Measurements from ENCODE around the gene ZNF827. TPM values are rescaled to one million over a fixed set of nuclear protein-coding genes. Genes with fewer than 3 reads are reported as not detected.

Gene ZNF827
- total RNA-seq, 1 donor from 2014 or later: 6.7 TPM

DNA sequence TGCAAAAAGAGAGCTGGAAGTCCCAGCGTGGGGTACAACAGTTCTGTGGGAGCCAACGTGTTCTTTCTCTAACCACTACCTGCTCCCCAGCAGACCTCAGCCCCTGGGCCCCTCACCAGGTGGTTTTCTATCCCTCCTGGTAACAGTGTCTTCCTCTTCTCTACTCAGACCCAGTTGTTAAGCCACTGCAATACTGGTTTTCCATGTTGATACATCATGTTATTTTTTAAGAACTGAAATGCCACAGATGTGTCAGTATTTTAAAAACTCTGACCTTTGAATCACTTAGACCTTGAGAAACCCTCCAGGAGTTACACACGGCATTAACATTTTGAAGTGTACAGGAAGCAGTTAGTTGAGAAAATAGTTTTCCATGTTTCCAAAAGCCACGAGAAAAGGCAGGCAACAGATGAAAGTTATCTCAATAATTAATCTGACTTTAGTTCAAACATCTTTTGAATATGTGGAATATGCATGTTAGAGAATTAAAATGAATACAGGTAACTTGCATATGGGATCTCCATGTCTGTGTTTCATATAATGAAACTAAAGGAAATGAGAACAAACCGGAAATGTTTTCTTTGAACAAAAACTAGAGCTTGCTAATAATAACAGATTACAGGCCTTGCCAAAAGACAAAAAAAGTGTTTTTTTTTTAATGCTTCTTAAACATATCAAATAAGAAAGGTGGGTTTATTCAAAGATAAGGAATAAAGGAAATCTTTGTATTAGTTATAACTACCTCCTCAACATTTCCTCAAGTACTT is 108.8 kb downstream of the ZNF827 start:
- no peak for DNase-seq (ENCODE audit: low spot score)

DNA sequence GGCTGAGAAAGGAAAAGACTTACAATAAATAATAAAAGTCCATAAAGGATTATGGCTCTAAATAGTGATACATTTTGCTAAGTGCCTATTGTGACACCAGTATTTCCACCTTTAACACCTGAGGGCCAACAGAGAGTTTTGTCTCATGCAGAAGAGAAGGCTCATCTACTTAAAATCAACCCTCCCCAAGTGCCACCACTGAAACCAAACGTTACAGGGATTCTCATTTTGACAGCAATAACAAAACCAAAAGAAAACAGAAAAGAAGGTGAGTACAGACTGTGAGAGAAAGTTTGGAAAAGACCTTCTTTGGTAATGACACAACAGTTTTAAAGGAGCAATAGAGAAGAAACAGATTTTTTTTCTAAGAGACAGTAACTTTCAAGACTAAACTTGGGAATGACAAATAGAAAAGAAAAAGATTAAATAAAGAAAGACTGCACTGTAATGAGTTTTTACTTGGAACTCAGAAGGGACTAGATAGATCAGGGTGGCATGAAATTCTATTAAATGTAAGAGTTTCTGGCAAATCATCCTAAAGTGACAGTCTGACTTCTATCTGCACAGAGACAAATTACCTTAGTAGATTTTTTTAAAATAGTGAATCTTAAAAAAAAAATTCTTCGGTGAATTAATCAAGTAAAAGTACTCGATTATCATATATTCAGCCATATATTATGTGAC is 109.7 kb downstream of the ZNF827 start:
- DNase-seq (ENCODE audit: low spot score): no peak

DNA sequence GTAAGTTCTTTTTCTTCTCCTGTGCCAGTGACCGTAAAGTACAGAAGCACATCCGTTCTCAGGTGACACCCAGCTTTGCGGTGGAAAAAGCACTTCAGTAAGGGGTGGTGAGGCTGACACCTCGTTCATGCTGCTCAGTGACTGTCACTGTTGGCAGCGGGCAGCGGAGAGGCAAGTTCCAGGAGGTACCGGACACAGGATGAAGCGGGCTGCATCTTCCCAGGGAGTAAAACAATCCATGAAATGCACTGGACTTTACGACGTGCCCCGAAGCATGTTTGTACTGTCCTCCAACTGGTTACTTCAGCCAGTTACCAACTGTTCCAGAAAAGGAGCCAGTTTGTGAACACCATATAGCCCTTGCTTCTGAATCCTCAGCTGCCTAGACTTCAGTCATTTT is 110.7 kb downstream of the ZNF827 start:
- no peak for DNase-seq (ENCODE audit: low spot score)

DNA sequence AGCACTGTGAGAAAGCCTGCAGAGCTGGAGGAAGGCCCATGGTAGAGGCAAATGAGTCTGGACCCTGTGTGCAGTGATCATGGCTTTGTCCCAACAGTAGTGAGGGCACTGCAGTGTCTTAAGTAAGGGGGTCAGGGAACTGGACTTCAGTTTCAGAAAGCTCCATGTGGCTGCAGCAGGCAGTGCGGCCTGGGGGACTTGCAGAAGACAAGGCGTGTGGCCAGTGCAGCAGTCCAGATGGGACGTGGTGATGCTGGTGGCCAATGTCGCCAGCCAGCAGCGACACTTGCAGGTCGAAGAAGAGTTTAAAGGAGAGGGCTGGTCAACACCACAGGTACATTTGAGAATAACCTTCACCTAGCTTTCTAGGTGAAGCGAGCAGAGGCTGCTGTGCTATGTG is 113.4 kb downstream of the ZNF827 start:
- DNase-seq (ENCODE audit: low spot score): no peak

DNA sequence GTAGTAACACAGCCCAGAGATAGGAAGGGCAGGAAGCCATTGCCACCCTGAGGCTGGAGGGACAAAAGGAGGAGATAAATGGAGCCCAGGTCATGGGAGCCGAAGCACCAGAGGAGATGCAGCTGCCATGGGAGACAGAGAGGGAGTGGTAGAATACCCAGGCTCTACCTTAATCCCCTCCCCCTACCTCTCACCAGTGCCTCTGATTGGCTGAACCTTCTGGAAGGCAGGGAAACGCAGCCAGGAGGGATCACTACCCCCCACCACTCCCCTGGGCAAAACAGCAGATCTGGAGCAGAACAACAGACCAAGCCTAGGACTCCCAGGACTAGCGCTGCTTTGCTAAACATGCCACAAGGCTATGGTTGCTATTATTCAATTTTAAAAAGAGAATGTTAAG is 114.2 kb downstream of the ZNF827 start:
- DNase-seq (ENCODE audit: low spot score): no peak

DNA sequence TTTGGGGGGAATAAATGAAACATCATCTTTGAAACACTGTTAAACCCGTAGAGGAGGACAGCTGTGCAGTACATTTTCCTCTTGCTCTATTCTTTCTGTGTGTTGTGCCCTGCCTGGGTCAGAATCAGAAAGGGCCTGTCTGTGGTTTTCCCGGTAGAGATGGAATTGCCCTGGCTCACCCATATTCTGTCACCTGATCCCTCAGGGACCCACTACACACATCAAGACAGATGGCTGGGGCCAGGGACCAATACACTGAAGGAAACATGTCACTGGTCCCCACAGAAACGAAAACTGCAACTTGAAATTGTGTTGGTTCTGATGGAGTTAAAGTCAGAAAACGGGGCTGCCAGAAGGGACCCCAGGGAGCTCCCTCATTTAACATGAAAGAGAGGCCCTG is 114.9 kb downstream of the ZNF827 start:
- no peak for DNase-seq (ENCODE audit: low spot score)

DNA sequence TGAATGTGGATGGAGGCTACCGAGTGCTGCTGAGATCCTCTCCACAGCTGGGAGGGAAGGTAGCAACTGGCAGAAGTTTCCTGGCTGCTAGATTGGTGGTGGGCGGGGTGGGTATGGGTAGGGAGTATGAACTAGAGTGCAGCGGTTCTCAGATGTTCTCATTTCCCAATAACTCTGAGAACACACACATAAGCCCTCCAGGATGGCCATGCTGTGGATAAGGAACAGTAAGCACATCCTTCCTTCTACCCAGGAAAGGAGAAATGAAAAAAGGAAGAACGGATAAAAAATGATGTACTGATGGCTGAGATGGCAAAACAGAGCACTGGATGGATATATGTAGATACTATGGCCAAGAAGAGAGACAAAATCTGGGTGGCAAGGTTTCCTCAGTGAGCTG is 116.0 kb downstream of the ZNF827 start:
- DNase-seq (ENCODE audit: low spot score): no peak

DNA sequence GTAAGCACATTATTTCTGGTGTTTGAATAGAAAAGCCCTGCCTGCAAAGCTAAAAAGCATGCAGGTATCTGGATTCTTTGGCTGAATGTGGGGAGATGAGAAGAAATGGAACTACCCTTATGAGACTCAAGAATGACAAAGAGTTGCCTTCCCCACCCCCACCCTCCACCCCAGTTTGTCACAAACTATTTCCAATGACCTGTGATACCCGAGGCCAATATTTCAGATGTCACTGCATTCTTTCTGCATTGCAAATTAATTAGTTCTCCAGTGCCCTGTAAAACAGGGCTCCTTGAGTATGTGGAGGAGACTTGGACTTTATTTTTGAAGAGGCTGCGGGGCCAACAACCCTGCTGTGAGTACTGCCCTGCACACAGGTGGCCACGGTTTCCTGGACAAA is 116.4 kb downstream of the ZNF827 start:
- DNase-seq (ENCODE audit: low spot score): no peak

DNA sequence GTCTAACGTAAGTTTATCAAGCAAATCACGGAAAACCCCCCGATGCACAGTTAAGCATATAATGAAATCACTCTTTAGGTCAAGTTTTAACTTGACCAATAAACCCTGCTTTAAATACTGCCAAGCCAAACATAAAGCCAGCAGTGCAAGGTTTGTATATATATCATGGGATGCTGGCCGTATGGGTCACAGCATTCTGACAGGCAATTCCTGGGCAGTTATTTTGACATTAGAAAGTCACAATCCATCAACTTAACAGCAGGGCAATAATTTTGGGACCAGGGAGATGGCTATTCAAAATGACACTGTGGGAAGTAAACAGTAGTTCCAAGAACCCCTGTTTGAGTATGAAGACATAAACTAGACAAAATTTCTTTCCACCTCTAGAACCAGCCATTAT is 116.9 kb downstream of the ZNF827 start:
- DNase-seq (ENCODE audit: low spot score): no peak

DNA sequence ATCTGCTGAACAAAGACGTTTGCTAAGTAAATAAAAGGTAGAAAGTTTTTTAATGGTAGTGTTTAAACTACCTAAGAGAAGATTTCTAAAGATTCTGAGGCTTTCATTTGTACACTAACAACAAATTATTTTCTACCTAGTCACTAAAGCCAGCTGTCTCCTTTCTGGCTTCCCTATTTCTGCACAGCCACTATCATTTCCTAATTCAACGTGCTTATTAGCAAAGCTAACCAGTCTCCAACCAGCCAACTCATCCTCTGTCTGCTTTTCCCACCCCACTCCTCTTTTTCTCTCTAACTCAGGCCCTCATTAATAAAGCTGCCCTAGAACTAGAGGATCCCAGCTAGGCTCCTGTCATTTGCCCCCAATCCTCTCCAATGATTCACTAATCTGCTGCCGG is 118.2 kb downstream of the ZNF827 start:
- DNase-seq (ENCODE audit: low spot score): no peak

DNA sequence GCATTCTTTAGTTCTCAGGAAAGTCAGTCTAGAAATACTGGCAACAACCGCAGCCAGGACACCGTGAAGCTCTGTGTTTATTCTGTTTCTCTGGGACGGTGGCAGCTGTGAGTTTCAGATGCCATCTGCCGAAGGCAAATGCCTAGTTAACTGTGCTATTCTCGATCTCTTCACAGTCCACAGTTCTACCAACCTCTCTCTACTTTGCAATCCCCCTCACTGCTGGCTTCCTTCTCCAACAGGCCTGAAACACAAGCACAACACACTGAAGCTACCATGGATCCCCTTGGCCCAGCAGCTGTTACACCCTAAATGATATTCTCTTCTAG is 118.8 kb downstream of the ZNF827 start:
- no peak for DNase-seq (ENCODE audit: low spot score)

DNA sequence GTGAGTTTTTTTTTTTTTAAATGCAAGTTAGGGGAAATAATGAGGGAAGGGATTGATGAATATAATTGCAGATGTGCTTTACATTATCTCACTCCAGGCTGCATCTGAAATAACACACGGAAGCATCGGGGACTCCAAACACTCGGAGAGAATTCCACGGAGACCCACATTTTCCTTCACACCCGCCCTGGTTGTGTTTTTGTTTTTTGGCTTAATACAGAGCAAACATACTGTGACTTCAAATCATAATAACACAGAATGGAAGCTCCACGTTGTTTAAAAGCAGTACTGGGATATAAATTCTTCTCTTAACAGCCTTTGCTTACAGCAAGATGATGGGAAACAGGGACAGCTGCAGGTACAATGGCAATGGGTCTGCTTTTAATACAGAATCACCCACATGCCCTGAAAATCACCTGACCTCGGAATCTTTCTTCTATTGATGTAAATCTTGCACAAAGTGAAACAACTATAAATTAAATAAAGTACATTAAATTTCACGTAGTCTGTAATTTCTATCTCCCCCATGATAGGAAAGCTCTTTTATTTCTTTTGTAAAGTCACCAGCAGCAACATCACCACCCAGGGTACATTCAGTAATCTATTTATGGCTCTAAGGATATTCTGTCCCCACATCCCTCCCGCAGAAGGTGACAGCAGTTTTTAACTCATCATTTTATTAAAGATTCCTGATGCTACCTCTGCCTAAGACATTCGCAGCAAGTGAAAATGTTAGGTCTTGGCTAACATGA is 119.3 kb downstream of the ZNF827 start:
- DNase-seq (ENCODE audit: low spot score): no peak

DNA sequence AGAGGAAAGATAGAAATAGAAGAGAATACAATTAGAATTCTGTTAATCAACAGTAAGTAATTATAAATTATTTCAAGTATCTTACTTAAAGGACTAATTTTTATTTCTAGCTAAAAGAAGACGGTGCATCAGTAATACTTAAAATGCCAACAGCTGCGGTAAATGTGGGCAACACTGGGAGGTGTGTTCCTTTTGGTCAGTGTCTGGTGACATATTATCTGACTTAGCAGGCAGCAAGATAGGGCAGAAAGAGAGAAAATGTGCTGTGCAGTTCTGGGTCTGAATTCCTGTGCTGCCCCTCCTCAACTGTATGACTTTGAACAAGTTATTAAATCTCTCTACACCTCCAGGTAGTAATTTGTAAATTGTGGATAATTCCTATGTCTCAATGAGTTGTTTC is 120.6 kb downstream of the ZNF827 start:
- DNase-seq (ENCODE audit: low spot score): no peak

DNA sequence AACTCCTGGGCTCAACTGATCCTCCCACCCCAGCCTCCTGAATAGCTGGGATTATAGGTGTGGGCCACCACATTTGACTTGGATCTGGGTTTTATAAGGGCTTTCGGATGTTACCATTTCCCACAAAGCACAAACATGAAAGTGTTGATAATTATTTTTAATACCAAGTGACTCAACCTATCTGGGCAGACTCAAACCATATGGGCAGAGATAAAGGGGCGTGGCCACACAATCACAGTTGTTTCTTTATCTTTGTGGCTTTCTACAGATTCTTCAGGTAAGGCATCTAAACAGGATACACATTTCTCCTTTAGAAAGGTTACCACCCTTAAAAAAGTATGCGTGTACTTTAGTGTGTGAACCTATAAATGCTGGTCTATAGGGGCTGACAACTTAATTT is 122.5 kb downstream of the ZNF827 start:
- no peak for DNase-seq (ENCODE audit: low spot score)

DNA sequence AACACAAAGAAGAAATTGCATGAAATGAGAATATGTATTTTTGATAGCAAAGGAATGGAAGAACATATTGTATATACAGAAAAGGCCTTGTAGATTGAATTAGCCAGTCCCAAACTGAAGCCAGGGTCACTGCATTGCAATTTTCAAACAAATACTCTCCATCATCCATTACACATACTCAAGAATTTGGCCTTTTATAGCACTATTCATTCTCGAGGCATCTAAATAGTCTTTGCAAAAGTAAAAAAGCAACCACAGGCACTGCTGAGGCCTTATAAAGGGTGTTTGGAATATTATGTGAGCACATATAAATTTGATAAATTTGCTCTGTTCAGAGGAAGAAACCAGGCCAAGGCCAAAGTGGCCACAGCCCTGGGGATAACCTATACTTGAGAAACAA is 123.0 kb downstream of the ZNF827 start:
- DNase-seq (ENCODE audit: low spot score): no peak

DNA sequence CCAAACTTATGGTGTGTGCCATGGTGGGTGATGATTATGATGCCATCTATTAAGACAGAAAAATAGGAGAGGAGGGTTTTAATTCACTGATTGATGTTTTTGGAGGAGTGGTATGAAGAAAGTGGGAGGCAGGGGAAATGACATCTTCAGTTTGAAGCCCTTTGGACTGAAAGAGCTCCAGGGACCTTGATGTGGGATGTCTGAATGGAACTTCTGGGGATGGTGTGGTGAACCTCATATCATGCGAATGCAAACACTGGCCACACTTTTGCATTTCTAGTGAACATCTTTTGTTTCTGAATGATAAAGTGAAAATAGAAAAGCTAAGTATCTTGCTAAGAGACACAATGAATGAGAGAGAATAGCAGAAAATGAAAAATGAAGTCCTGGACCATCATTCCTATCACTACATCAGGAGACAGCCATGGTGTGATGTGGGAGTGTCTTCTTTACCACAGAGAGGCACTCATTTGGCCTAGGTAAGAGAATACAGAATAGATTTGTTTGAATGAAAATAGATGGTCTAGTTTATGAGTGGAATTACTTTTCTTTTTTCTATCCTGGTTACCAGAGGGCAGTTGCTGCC is 123.5 kb downstream of the ZNF827 start:
- DNase-seq (ENCODE audit: low spot score): no peak

DNA sequence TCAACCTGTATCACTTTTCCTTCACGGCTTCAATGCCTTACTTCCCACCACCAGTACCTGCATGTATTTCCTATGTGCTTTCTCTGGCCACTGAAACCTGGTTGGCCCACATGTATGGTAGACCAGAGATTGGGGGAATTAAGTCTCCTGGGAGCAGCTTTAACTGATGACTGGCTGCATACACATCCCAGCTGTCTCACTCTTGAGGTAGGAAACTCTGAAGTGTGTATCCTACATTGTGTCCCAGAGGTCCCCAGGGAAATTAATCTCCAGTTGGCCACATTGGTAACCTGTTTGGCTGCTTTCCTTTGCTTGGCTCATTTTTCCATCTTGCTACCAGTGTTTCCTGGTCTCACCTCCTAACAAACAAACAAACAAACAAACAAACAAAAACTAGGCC is 124.4 kb downstream of the ZNF827 start:
- DNase-seq (ENCODE audit: low spot score): no peak

DNA sequence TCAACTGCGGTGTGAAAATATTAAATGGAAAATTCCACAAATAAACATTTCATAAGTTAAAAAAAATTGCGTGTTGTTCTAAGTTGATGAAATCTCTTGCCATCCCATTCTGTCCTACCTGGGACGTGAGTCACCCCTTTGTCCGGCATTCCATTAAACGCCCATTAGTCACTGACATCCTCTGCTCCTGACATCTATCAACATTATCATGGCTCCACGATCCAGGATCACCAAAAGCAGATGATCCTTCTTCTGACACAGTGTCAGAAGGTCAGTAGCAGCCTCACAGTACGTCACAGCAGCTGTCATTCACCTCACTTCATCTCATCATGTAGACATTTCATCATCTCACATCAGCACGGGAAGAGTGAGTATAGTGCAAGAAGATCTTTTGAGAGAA is 125.7 kb downstream of the ZNF827 start:
- DNase-seq (ENCODE audit: low spot score): no peak

DNA sequence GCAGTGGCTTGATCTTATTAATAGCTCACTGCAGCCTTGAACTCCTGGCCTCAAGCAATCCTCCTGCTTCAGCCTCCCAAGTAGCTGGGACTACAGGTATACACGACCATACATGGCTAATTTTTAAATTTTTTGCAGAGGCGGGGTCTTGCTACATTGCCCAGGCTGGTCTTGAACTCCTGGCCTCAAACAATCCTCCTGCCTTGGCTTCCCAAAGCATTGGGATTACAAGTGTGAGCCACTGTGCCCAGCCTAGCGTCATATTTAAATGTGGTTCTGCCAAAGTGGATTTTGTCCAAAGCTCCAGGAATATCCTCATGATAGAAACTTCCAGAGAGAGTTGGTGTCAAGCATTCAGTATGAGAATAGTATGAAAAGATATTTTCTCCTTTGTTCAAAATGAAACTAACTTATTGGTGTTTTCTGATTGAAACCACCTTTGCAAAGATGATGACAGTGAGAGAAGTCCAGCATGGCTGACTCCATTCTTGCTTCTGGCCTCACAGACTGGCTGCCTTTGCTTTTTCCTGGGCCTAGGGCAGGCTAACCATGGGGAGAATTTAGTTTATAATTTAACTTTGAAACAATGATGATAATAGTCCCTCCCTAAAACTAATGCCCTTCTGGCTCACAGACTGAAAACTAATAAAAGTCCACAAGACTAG is 129.6 kb downstream of the ZNF827 start:
- DNase-seq (ENCODE audit: low spot score): no peak

DNA sequence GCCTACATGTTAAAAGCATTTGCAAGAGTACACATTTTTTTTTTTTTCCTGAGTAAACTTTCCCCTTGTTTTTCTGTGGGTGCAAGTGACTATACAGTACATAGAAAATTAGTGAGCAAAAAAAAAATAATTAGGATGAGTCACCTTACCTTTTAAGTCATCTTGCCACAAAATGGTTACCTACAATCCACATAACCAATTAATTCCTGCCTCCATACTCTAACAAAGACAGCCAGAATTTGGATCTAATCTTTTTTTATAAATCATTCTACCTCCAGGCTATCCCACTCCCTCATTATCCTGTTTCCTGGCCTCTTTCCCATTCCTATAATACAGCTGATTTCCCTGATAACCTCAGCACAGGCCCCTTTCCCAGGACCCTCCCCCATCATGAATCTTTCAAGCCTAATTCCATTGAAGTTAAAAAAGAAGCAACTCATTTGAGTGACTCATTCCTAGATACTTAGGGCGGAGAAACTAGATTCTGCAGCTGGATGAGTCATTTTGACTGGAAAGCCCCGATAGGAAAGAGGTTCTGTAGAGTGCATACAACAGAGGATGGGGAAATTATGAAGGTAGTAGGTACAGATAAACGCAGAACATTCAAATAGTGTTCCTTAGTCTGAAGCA is 130.5 kb downstream of the ZNF827 start:
- peak; percentile 91 for DNase-seq (ENCODE audit: low spot score)

DNA sequence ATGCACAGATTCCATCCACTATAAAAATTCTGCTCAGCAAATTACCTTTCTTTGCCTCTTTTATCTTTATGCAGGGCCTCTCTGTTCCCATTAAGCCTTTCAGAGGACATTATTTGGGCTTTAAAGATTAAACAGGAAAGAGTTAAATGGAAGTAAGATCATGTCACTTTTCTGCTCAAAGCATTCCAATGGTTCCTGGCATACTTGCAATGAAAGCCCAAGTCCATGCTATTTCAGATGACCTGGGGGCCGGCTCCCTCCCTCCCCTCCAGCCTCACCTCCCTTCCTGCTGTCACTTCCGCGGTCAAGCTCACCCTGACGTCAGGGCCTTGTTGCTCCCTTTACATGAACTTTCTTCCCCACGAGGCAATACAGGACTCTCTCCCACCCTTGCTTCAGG is 133.1 kb downstream of the ZNF827 start:
- DNase-seq (ENCODE audit: low spot score): no peak

DNA sequence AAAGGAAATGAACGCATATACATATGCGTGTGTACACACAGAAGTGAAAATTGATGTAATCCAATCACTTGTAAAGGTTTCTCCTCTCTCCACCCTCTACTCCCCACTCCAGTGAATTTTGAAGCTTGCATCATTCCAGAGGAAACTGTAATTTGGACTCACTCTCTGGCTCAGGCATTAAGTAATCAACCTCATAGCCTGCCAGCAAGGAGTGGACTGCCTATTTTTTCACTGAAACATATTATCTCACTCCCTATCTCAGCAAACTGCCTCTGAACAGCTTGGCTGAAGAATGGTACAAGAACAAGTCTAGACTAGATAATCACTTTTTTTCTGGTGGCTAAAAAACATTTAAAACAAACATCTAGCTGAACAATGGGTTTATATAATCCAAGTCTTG is 134.5 kb downstream of the ZNF827 start:
- peak; percentile 78 for DNase-seq (ENCODE audit: low spot score)
